Fibroblast of lung (primary cell): ENCODE results near the gene DNMBP. TPM values are rescaled to one million over a fixed set of nuclear protein-coding genes. Genes with fewer than 3 reads are reported as not detected.
"Not testable (repeated sequence)": the region's sequence is repeated elsewhere in the genome, so short reads cannot be mapped to it uniquely, and the experiment has no call there.

ENCODE experiments used
- DNase-seq, 2 donors: peaks; one replicate each; pipeline versions ENCODE4 v3.0.0 to v3.0.0-alpha.2; 2010; ENCODE audit warnings: low read depth in 2 of 2
- H2AFZ ChIP-seq: 2 replicates; pipeline ENCODE4 v1.5.1; 2012; ENCODE audit warnings: low read length, control low read depth, inconsistent platforms
- H3K27ac ChIP-seq: 2 replicates; pipeline ENCODE4 v1.5.1; 2011; ENCODE audit warnings: low read length, control low read depth; ENCODE audit not compliant: insufficient read depth
- H3K27me3 ChIP-seq: 2 replicates; pipeline ENCODE4 v1.5.1; 2011; ENCODE audit warnings: mild to moderate bottlenecking, low read length; ENCODE audit not compliant: control insufficient read depth, insufficient read depth
- H3K36me3 ChIP-seq: 2 replicates; pipeline ENCODE4 v1.5.1; 2011; ENCODE audit warnings: low read length; ENCODE audit not compliant: control insufficient read depth, insufficient read depth
- H3K4me1 ChIP-seq: 2 replicates; pipeline ENCODE4 v1.5.1; 2011; ENCODE audit warnings: low read length; ENCODE audit not compliant: control insufficient read depth, insufficient read depth; ENCODE audit errors: extremely low read depth
- H3K4me2 ChIP-seq: 2 replicates; pipeline ENCODE4 v1.5.1; 2011; ENCODE audit warnings: low read length, control low read depth; ENCODE audit not compliant: insufficient read depth; ENCODE audit errors: extremely low read depth
- H3K4me3 ChIP-seq, 4 experiments: fragments of 200-600 bp in 1 of 4; sonication (generic) in 1 of 4; replicated peaks in 1 of 4; 2 replicates each; pipeline ENCODE4 v1.5.1; 2011 to 2016; ENCODE audit warnings: low read length in 4 of 4, low read depth in 3 of 4, mild to moderate bottlenecking in 3 of 4, control low read depth in 2 of 4, inconsistent platforms in 1 of 4, mixed read lengths in 1 of 4; ENCODE audit not compliant: insufficient read depth in 1 of 4; ENCODE audit errors: control extremely low read depth in 1 of 4
- H3K79me2 ChIP-seq: 2 replicates; pipeline ENCODE4 v1.5.1; 2012; ENCODE audit warnings: mild to moderate bottlenecking, low read length, inconsistent platforms; ENCODE audit not compliant: control insufficient read depth, insufficient read depth
- H3K9ac ChIP-seq: 2 replicates; pipeline ENCODE4 v1.5.1; 2011; ENCODE audit warnings: mild to moderate bottlenecking, low read length, control low read depth; ENCODE audit not compliant: insufficient read depth
- H3K9me3 ChIP-seq: 2 replicates; pipeline ENCODE4 v1.5.1; 2012; ENCODE audit warnings: low read depth, low read length; ENCODE audit not compliant: control insufficient read depth, insufficient read depth
- H4K20me1 ChIP-seq: 2 replicates; pipeline ENCODE4 v1.5.1; 2011; ENCODE audit warnings: low read length; ENCODE audit not compliant: control insufficient read depth, insufficient read depth; ENCODE audit errors: extremely low read depth
- CTCF ChIP-seq, 2 donors: IDR thresholded peaks in 1 of 2; conservative IDR thresholded peaks in 1 of 2; 1 replicate in 1 of 2; 2 replicates in 1 of 2; pipeline ENCODE4 v1.5.1; 2011 to 2012; ENCODE audit warnings: low read length in 2 of 2, control low read depth in 1 of 2, inconsistent platforms in 1 of 2, low read depth in 1 of 2, mild to moderate bottlenecking in 1 of 2
- EZH2 ChIP-seq: IDR thresholded peaks from 2 replicates; pipeline ENCODE4 v1.5.1; 2012; ENCODE audit warnings: low read length, control low read depth, mild to moderate bottlenecking; ENCODE audit errors: missing control alignments
- polyA plus RNA-seq, 2 donors: library from polyadenylated mRNA; depleted of rRNA in 1 of 2; stranded (reverse) in 1 of 2; unstranded in 1 of 2; fragments of >200 nt; gene quantifications; 2 replicates each; pipeline ENCODE4 v1.2.1, GENCODE V29; 2011 to 2012; ENCODE audit warnings: missing spikeins in 1 of 2
- total RNA-seq: library from RNA; depleted of rRNA; stranded (reverse); fragments of >200 nt; gene quantifications from 2 replicates; pipeline ENCODE4 v1.2.1, GENCODE V29; 2014

DNMBP gene
- total and polyA plus RNA-seq, 2 donors (not counting 1 experiment from before 2014, with no cell fraction given) = 12.9 to 21.2 TPM

GRCh38 chr10:99964791-99965190 is 45.0 kb downstream of the DNMBP start:
- Histone ChIP-seq H3K4me2 (no peak overlapping the region), H3K27ac (no peak overlapping the region), H2AFZ (no peak overlapping the region), H3K9ac (no peak overlapping the region), H3K4me3 (no peak overlapping the region), H3K36me3 (peaks cover 2% of the 10 kb centered on the region), H3K9me3 (no peaks in the 10 kb centered on the region), H3K27me3 (no peaks in the 10 kb centered on the region), H3K4me1 (peaks cover 14% of the 10 kb centered on the region), H3K79me2 (peaks cover 11% of the 10 kb centered on the region), H4K20me1 (no peaks in the 10 kb centered on the region)
- DNase-seq = peak; percentile 33 to 64
- TF ChIP-seq CTCF (conservative IDR thresholded peaks at IDR 0.05 in 1 of 2, IDR thresholded peaks at IDR 0.05 in 1 of 2; ENCODE audit: low read depth in 1 of 2, low read length in 2 of 2) (peak; percentile 12 to 34), EZH2 (no peak)

GRCh38 chr10:99963467-99964165 is 46.1 kb downstream of the DNMBP start:
- not testable (repeated sequence) for H3K27me3 ChIP-seq, DNase-seq, H3K4me2 ChIP-seq, H3K36me3 ChIP-seq, H4K20me1 ChIP-seq, H3K9me3 ChIP-seq, H2AFZ ChIP-seq, H3K9ac ChIP-seq, H3K4me3 ChIP-seq
- peak overlapping the region; percentile 32 for H3K27ac ChIP-seq
- peaks cover 15% of the 10 kb centered on the region for H3K79me2 ChIP-seq
- peaks cover 14% of the 10 kb centered on the region for H3K4me1 ChIP-seq

- peaks cover 41% of the 10 kb centered on the region for H3K79me2 ChIP-seq
- peak overlapping the region; percentile 36 for H3K4me2 ChIP-seq
- no peaks in the 10 kb centered on the region for H4K20me1 ChIP-seq
- no peaks in the 10 kb centered on the region for H3K9me3 ChIP-seq
- peaks cover 16% of the 10 kb centered on the region for H3K36me3 ChIP-seq
- H3K4me1 ChIP-seq = peaks cover under 1% of the 10 kb centered on the region
- TF ChIP-seq EZH2 = no peak
- TF ChIP-seq CTCF (conservative IDR thresholded peaks at IDR 0.05 in 1 of 2, IDR thresholded peaks at IDR 0.05 in 1 of 2; ENCODE audit: low read depth in 1 of 2, low read length in 2 of 2) = no peak
- H2AFZ ChIP-seq = no peak overlapping the region
- H3K4me3 ChIP-seq = no peak overlapping the region
- no peak overlapping the region for H3K9ac ChIP-seq
- no peak overlapping the region for H3K27ac ChIP-seq
- no peaks in the 10 kb centered on the region for H3K27me3 ChIP-seq
- DNase-seq = no peak
These were observed 50.9 kb downstream of the DNMBP start for GRCh38 chr10:99958806-99959205.
